DND-41 (cell line): ENCODE data around the gene TXNRD1.

Experiments used
- CTCF ChIP-seq: IDR thresholded peaks from 2 replicates; pipeline ENCODE4 v1.5.1; 2012; ENCODE audit warnings: borderline replicate concordance, low read length, moderate library complexity, mild to moderate bottlenecking; ENCODE audit not compliant: poor library complexity, severe bottlenecking; ENCODE audit errors: extremely low read depth
- EZH2 ChIP-seq: IDR thresholded peaks from 3 replicates; pipeline ENCODE4 v1.6.1; 2012; ENCODE audit warnings: borderline replicate concordance, low read depth, mild to moderate bottlenecking, moderate library complexity, low read length, inconsistent platforms; ENCODE audit not compliant: severe bottlenecking

GRCh38 chr12:104385510-104385909, 169.9 kb downstream of the TXNRD1 start:
- no peak for TF ChIP-seq CTCF
- no peak for TF ChIP-seq EZH2
